Measurements from ENCODE around the gene DNM2. TPM values are rescaled to one million over a fixed set of nuclear protein-coding genes. Genes with fewer than 3 reads are reported as not detected.

DNM2 gene
- total and polyA plus RNA-seq, 12 donors: 78.9 to 206 (median 131) TPM

DNA sequence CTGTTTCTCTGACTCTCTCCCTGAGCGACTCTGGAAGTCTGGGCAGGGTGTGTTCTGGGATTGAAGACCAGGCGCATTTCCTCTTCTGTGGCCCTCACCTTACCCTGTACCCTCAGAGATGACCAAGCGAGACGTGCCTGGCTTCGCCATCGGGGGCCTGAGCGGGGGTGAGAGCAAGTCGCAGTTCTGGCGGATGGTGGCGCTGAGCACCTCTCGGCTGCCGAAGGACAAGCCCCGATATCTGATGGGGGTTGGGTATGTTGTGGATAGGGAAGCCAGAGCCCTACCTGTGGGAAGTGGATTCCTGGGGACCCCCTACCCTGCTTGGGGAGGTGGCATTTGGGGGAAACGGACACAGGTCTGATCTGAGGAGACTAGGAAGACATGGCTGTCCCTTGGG lies 5.8 kb upstream of the DNM2 start:
- peaks cover 0 to 55% (median 4%) of the 10 kb centered on the region in 9 donors for H3K36me3 ChIP-seq
- WGBS, 2 donors: 64 to 68% methylated on average over 14 of the region's 14 CpGs
- intact Hi-C loops (cut with DNase I): loop anchor here in 1 of 10 donors (10.0 kb wide), 2 partner anchors 63 to 153 kb away; no protein-coding TSS in a partner anchor

GRCh38 chr19:10712754-10713153 lies 5.1 kb upstream of the DNM2 start:
- no peak overlapping the region for H3K27ac ChIP-seq
- TF ChIP-seq, protein P1, sequence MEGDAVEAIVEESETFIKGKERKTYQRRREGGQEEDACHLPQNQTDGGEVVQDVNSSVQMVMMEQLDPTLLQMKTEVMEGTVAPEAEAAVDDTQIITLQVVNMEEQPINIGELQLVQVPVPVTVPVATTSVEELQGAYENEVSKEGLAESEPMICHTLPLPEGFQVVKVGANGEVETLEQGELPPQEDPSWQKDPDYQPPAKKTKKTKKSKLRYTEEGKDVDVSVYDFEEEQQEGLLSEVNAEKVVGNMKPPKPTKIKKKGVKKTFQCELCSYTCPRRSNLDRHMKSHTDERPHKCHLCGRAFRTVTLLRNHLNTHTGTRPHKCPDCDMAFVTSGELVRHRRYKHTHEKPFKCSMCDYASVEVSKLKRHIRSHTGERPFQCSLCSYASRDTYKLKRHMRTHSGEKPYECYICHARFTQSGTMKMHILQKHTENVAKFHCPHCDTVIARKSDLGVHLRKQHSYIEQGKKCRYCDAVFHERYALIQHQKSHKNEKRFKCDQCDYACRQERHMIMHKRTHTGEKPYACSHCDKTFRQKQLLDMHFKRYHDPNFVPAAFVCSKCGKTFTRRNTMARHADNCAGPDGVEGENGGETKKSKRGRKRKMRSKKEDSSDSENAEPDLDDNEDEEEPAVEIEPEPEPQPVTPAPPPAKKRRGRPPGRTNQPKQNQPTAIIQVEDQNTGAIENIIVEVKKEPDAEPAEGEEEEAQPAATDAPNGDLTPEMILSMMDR (IDR thresholded peaks at IDR 0.05): no peak
- H3K36me3 ChIP-seq: peaks cover 0 to 48% (median under 1%) of the 10 kb centered on the region in 9 donors
- 93 to 95% methylated on average over 22 to 23 of the region's 23 CpGs for WGBS, 2 donors
- intact Hi-C loops (cut with DNase I): loop anchor here in 1 of 10 donors (10.0 kb wide), 2 partner anchors 62 to 152 kb away; no protein-coding TSS in a partner anchor
- no peaks in the 10 kb centered on the region for H3K9me3 ChIP-seq
- peaks cover 0 to 8% (median 0%) of the 10 kb centered on the region in 9 donors for H3K4me1 ChIP-seq
- DNase-seq: no peak
- no peak overlapping the region for H3K4me3 ChIP-seq
- no peak for ATAC-seq
- H3K27me3 ChIP-seq: no peaks in the 10 kb centered on the region

More for the DNA sequence above, 5.8 kb upstream of the DNM2 start:
- no peak overlapping the region for H3K4me3 ChIP-seq
- no peak for ATAC-seq
- H3K27me3 ChIP-seq: no peaks in the 10 kb centered on the region
- TF ChIP-seq, protein P1 (IDR thresholded peaks at IDR 0.05): no peak
- peaks cover 0 to 7% (median 0%) of the 10 kb centered on the region in 9 donors for H3K4me1 ChIP-seq
- H3K9me3 ChIP-seq: no peaks in the 10 kb centered on the region
- H3K27ac ChIP-seq: no peak overlapping the region
- no peak for DNase-seq

DNA sequence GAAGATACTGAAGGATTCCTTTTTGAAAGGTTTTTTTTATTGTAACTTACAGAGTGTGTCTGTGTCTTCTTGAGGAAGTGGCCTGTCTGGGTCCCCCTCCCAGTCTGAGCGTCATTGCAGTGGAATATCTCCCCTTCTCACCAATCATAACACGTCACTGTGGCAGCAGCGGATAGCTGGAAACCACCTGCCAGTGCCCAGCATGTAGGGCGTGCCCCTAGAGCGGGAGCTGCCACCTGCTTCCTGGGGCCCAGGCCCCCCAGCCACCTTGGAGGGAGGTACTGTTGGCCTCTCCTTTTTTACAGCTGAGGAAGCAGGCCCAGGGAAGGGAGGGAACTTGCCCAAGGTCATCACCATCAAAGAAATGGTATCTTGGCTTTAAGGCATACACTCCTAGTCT lies 4.6 kb upstream of the DNM2 start:
- Histone ChIP-seq H3K27ac (no peak overlapping the region), H3K4me3 (no peak overlapping the region), H3K4me1 (peaks cover 0 to 8% (median 3%) of the 10 kb centered on the region in 9 donors), H3K27me3 (no peaks in the 10 kb centered on the region), H3K9me3 (no peaks in the 10 kb centered on the region), H3K36me3 (peaks cover 0 to 42% (median 0%) of the 10 kb centered on the region in 9 donors)
- WGBS, 2 donors: 89 to 93% methylated on average over 5 of the region's 5 CpGs
- TF ChIP-seq, protein P1 (IDR thresholded peaks at IDR 0.05): no peak
- DNase-seq (no peak), ATAC-seq (no peak)
- intact Hi-C loops (cut with DNase I): loop anchor here in 1 of 10 donors (10.0 kb wide), 2 partner anchors 61 to 151 kb away; no protein-coding TSS in a partner anchor

DNA sequence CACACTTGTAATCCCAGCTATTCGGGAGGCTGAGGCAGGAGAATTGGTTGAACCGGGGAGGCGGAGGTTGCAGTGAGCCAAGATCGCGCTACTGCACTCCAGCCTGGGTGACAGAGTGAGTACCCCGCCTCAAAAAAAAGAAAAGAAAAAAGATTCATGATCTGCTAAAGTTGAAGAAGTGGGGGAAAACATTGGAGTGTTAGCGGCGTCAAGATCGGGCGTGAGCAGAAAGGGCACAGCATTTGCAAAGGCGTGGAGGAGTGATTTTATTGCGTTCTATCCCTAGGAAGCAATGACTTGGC lies 874 bp upstream of the DNM2 start:
- ATAC-seq (no peak), DNase-seq (no peak)
- Histone ChIP-seq H3K36me3 (peaks cover 0 to 37% (median 0%) of the 10 kb centered on the region in 9 donors), H3K4me1 (peaks cover 13 to 41% (median 33%) of the 10 kb centered on the region in 9 donors), H3K4me3 (peak overlapping the region in 7 of 10 donors; percentile 5 to 44 (median 33)), H3K27me3 (no peaks in the 10 kb centered on the region), H3K9me3 (no peaks in the 10 kb centered on the region), H3K27ac (peak overlapping the region in 6 of 10 donors; percentile 47 to 81 (median 67))
- 21 to 24% methylated on average over 12 of the region's 12 CpGs for WGBS, 2 donors
- TF ChIP-seq, protein P1 (IDR thresholded peaks at IDR 0.05): no peak
- intact Hi-C loops (cut with DNase I): loop anchor here (1.0 to 10.0 kb wide), 13 partner anchors 35 to 150 kb away; partner anchors contain the start of gene TMED1 (in 1 of the 10)

Measured in heart right ventricle (tissue), 16 donors.